HCT116 (cell line): ENCODE results near the gene SLC22A23. TPM values are rescaled to one million over a fixed set of nuclear protein-coding genes. Genes with fewer than 3 reads are reported as not detected.
A peak's percentile ranks its signal among the peaks of the same experiment; 100 is the strongest.

ENCODE experiments used
- ATAC-seq: fragments of 200-7000 bp; cut with Tn5 transposase; 2 replicates; pipeline ENCODE4 v1.9.1; 2020; ENCODE audit warnings: mild to moderate bottlenecking, moderate library complexity
- BruUV-seq: library from RNA; stranded (reverse); fragments of 400-500 nt; replicated peaks from 2 replicates; lab custom pipeline; 2021; lab: Mats Ljungman, UMichigan
- CTCF ChIA-PET: fragments of 300-600 bp; sonication (Branson Sonifier 250); formaldehyde crosslinking; loops from one replicate; lab custom pipeline; 2021; ENCODE audit warnings: antibody characterized with exemption; lab: Charles Lee
- POLR2A ChIA-PET: fragments of 300-600, 350-600 bp; sonication (Branson Sonifier 250); formaldehyde crosslinking; loops from one replicate; lab custom pipeline; 2021; ENCODE audit warnings: antibody characterized with exemption; lab: Charles Lee
- RAD21 ChIA-PET, 2 experiments: fragments of 300-600 bp; sonication (Branson Sonifier 250); formaldehyde crosslinking; loops; one replicate each; lab custom pipeline; 2023; ENCODE audit warnings: low total read pairs in 2 of 2; ENCODE audit not compliant: uncharacterized antibody in 2 of 2, unreplicated experiment in 2 of 2, low non-redundant PET in 1 of 2; lab: Charles Lee
- DNase-seq: peaks from one replicate; pipeline ENCODE4 v3.0.0-alpha.2; 2010; ENCODE audit warnings: low read depth, low spot score
- H2AFZ ChIP-seq: fragments of 200-600 bp; shearing (Covaris generic), sonication (generic); 2 replicates; pipeline ENCODE4 v1.6.1; 2017; ENCODE audit warnings: low read depth, mixed run types, mixed read lengths, antibody characterized with exemption, low read length; ENCODE audit not compliant: poor library complexity, severe bottlenecking
- H3K27ac ChIP-seq: 2 replicates; pipeline ENCODE4 v1.5.1; 2012; ENCODE audit warnings: low read depth, low read length
- H3K27me3 ChIP-seq: fragments of 200-600 bp; sonication (generic); 2 replicates; pipeline ENCODE4 v1.6.1; 2016; ENCODE audit warnings: mixed run types, low read length, mixed read lengths; ENCODE audit not compliant: insufficient read depth
- H3K36me3 ChIP-seq, 2 experiments: fragments of 200-500 bp in 1 of 2; fragments of 200-600 bp in 1 of 2; sonication (Bioruptor generic) in 1 of 2; sonication (generic) in 1 of 2; 2 replicates each; pipeline versions ENCODE4 v1.5.1 to v1.6.1; 2014 to 2016; ENCODE audit warnings: low read length in 2 of 2, inconsistent platforms in 1 of 2, mixed read lengths in 1 of 2, mixed run types in 1 of 2; ENCODE audit not compliant: insufficient read depth in 2 of 2, control insufficient read depth in 1 of 2
- H3K4me1 ChIP-seq, 2 experiments: fragments of 200-600 bp in 1 of 2; sonication (generic) in 1 of 2; 2 replicates each; pipeline versions ENCODE4 v1.5.1 to v1.6.1; 2012 to 2017; ENCODE audit warnings: low read length in 2 of 2, inconsistent platforms in 1 of 2, mild to moderate bottlenecking in 1 of 2, mixed read lengths in 1 of 2, mixed run types in 1 of 2, moderate library complexity in 1 of 2; ENCODE audit not compliant: insufficient read depth in 2 of 2, control insufficient read depth in 1 of 2
- H3K4me2 ChIP-seq: fragments of 200-600 bp; sonication (generic); 2 replicates; pipeline ENCODE4 v1.6.1; 2017; ENCODE audit warnings: mixed run types, low read length, mixed read lengths
- H3K4me3 ChIP-seq, 2 experiments: fragments of 200-600 bp in 1 of 2; sonication (generic) in 1 of 2; replicated peaks in 1 of 2; 2 replicates each; pipeline ENCODE4 v1.5.1; 2011 to 2016; ENCODE audit warnings: low read length in 2 of 2, control low read depth in 1 of 2, low read depth in 1 of 2, mild to moderate bottlenecking in 1 of 2, mixed read lengths in 1 of 2, mixed run types in 1 of 2
- H3K79me2 ChIP-seq: fragments of 200-600 bp; sonication (generic); 2 replicates; pipeline ENCODE4 v1.6.1; 2017; ENCODE audit warnings: mild to moderate bottlenecking, mixed run types, low read length, moderate library complexity, mixed read lengths; ENCODE audit not compliant: insufficient read depth
- H3K9ac ChIP-seq: fragments of 200-600 bp; sonication (generic); 2 replicates; pipeline ENCODE4 v1.6.1; 2016; ENCODE audit warnings: low read length, mixed read lengths
- H3K9me2 ChIP-seq: fragments of 200-600 bp; sonication (generic), shearing (Covaris generic); 2 replicates; pipeline ENCODE4 v1.6.1; 2017; ENCODE audit warnings: mixed run types, mild to moderate bottlenecking, moderate library complexity; ENCODE audit not compliant: insufficient read depth
- H3K9me3 ChIP-seq, 2 experiments: fragments of 200-500 bp in 1 of 2; fragments of 200-600 bp in 1 of 2; sonication (Bioruptor generic) in 1 of 2; sonication (generic) in 1 of 2; 2 replicates each; pipeline ENCODE4 v1.6.1; 2014 to 2017; ENCODE audit warnings: low read length in 2 of 2, mixed read lengths in 2 of 2, inconsistent platforms in 1 of 2, low read depth in 1 of 2, mild to moderate bottlenecking in 1 of 2, mixed run types in 1 of 2, moderate library complexity in 1 of 2; ENCODE audit not compliant: control insufficient read depth in 1 of 2, insufficient read depth in 1 of 2
- H4K20me1 ChIP-seq: fragments of 200-600 bp; sonication (generic), shearing (Covaris generic); 2 replicates; pipeline ENCODE4 v1.6.1; 2017; ENCODE audit warnings: mixed run types, mild to moderate bottlenecking, moderate library complexity; ENCODE audit not compliant: insufficient read depth
- CBX3 ChIP-seq: IDR thresholded peaks from 2 replicates; pipeline ENCODE4 v1.6.1; 2012; ENCODE audit warnings: low read depth
- CEBPB ChIP-seq: IDR thresholded peaks from 2 replicates; pipeline ENCODE4 v1.6.1; 2012; ENCODE audit warnings: low read depth
- EGR1 ChIP-seq: IDR thresholded peaks from 2 replicates; pipeline ENCODE4 v1.6.1; 2012; ENCODE audit warnings: low read depth
- ELF1 ChIP-seq: IDR thresholded peaks from 2 replicates; pipeline ENCODE4 v1.6.1; 2012; ENCODE audit warnings: low read depth, borderline replicate concordance
- EZH2 ChIP-seq: fragments of 200-600 bp; sonication (generic); IDR thresholded peaks from 2 replicates; pipeline ENCODE4 v1.6.1; 2017; ENCODE audit warnings: antibody characterized with exemption, mixed run types
- EZH2phosphoT487 ChIP-seq: fragments of 200-600 bp; IDR thresholded peaks from 2 replicates; pipeline ENCODE4 v1.6.1; 2018; ENCODE audit warnings: antibody characterized with exemption, borderline replicate concordance
- FOSL1 ChIP-seq: IDR thresholded peaks from 2 replicates; pipeline ENCODE4 v1.6.1; 2012; ENCODE audit warnings: low read depth
- JUND ChIP-seq: IDR thresholded peaks from 2 replicates; pipeline ENCODE4 v1.6.1; 2012
- POLR2A ChIP-seq: IDR thresholded peaks from 2 replicates; pipeline ENCODE4 v1.7.0; 2011; ENCODE audit warnings: borderline replicate concordance; ENCODE audit not compliant: insufficient read depth, insufficient read length; ENCODE audit errors: extremely low read depth
- POLR2AphosphoS5 ChIP-seq: IDR thresholded peaks from 2 replicates; pipeline ENCODE4 v1.6.1; 2011; ENCODE audit warnings: mild to moderate bottlenecking, low read depth, low read length, moderate library complexity
- RAD21 ChIP-seq: IDR thresholded peaks from 2 replicates; pipeline ENCODE4 v1.6.1; 2012; ENCODE audit warnings: low read depth, mild to moderate bottlenecking
- SIN3A ChIP-seq: IDR thresholded peaks from 2 replicates; pipeline ENCODE4 v1.6.1; 2012; ENCODE audit warnings: low read depth
- SP1 ChIP-seq: IDR thresholded peaks from 2 replicates; pipeline ENCODE4 v1.6.1; 2012; ENCODE audit warnings: low read depth
- SRF ChIP-seq: IDR thresholded peaks from 2 replicates; pipeline ENCODE4 v1.6.1; 2012; ENCODE audit warnings: low read depth
- TCF7L2 ChIP-seq: IDR thresholded peaks from 2 replicates; pipeline ENCODE4 v1.7.0; 2011; ENCODE audit warnings: borderline replicate concordance, inconsistent platforms; ENCODE audit not compliant: insufficient read depth, insufficient read length; ENCODE audit errors: extremely low read depth
- YY1 ChIP-seq: IDR thresholded peaks from 2 replicates; pipeline ENCODE4 v1.6.1; 2011; ENCODE audit warnings: low read length, low read depth, moderate library complexity, mild to moderate bottlenecking; ENCODE audit not compliant: insufficient replicate concordance; ENCODE audit errors: extremely low read depth
- ZFX ChIP-seq: fragments of 450-650 bp; IDR thresholded peaks from 2 replicates; pipeline ENCODE4 v1.6.1; 2017
- ZNF274 ChIP-seq: fragments of 200-500 bp; sonication (Bioruptor generic); IDR thresholded peaks from 2 replicates; pipeline ENCODE4 v1.6.1; 2014; ENCODE audit warnings: mild to moderate bottlenecking, low read depth, low read length, inconsistent platforms
- intact Hi-C: fragments of 100-400 bp; cut with micrococcal nuclease; formaldehyde crosslinking; loops from 2 replicates; pipeline ENCODE4 v1.10.0; 2022
- total RNA-seq: library from RNA; stranded (reverse); gene quantifications from one replicate; pipeline ENCODE4 v1.2.1, GENCODE V29; 2021; ENCODE audit not compliant: unreplicated experiment
- TF ChIP-seq, protein P1 (sequence below), 3 experiments: fragments of 200-600 bp in 1 of 3; sonication (generic) in 1 of 3; IDR thresholded peaks in 2 of 3; conservative IDR thresholded peaks in 1 of 3; 2 replicates each; pipeline ENCODE4 v1.5.1; 2012 to 2017; ENCODE audit warnings: low read depth in 2 of 3, low read length in 2 of 3, antibody characterized with exemption in 1 of 3, borderline replicate concordance in 1 of 3, control low read depth in 1 of 3, mild to moderate bottlenecking in 1 of 3, mixed read lengths in 1 of 3, mixed run types in 1 of 3, moderate library complexity in 1 of 3; ENCODE audit not compliant: insufficient read depth in 1 of 3
- TF ChIP-seq, protein P2 (sequence below): IDR thresholded peaks from 2 replicates; pipeline ENCODE4 v1.6.1; 2011; ENCODE audit warnings: mild to moderate bottlenecking, low read length, moderate library complexity; ENCODE audit not compliant: insufficient replicate concordance; ENCODE audit errors: extremely low read depth
- TF ChIP-seq, protein P3 (sequence below): IDR thresholded peaks from 2 replicates; pipeline ENCODE4 v1.6.1; 2012
- TF ChIP-seq, protein P4 (sequence below): IDR thresholded peaks from 2 replicates; pipeline ENCODE4 v1.6.1; 2012; ENCODE audit warnings: low read depth

SLC22A23 gene
- total RNA-seq, 1 experiment from 2014 or later = 11.5 TPM

DNA sequence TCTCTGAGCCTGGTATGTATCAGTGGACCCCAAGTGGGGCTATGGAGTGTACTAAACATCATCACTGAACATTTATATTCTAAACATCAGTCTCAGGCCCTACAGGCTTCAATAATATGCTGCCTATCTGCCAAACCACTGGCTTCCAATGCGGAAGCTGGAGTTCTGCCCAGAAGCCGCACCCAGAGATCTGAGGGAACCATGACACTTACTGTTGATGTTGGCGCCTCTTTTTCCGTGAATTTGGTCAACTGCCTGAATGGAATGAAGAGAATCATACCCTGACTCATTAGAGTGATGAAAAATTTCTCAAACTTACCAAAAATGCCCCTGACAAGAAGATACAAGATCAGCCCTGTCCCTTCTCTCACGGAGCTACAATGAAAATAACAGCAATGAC lies 66.2 kb downstream of the SLC22A23 start:
- Histone ChIP-seq H3K9me2 (no peaks in the 10 kb centered on the region), H3K4me1 (peaks cover 41 to 65% of the 10 kb centered on the region in 2 experiments), H3K4me2 (peak overlapping the region; percentile 66), H4K20me1 (no peaks in the 10 kb centered on the region; the same call in 1 of the 2 replicates), H3K4me3 (peak overlapping the region in 1 of 2 experiments; percentile 17; a peak in 1 of 4 replicates), H3K27me3 (no peaks in the 10 kb centered on the region), H3K79me2 (no peaks in the 10 kb centered on the region; the same call in 1 of the 2 replicates), H2AFZ (no peak overlapping the region), H3K27ac (peak overlapping the region; percentile 52), H3K9me3 (no peaks in the 10 kb centered on the region), H3K9ac (peak overlapping the region; percentile 25), H3K36me3 (no peaks in the 10 kb centered on the region)
- peak; percentile 80 for DNase-seq
- intact Hi-C loops = no loop called here
- no TSS peak for BruUV-seq
- ATAC-seq = peak; percentile 61
- POLR2A ChIA-PET = no interaction called here
- CTCF ChIA-PET = interaction anchor here (1.5 to 1.6 kb wide), 2 partner anchors 10 to 20 kb away, joined by 3 to 6 read pairs; no protein-coding TSS in a partner anchor
- RAD21 ChIA-PET = interaction anchor here in 1 of 2 experiments (0.6 kb wide), 1 partner anchor 47 kb away, joined by 4 read pairs; no protein-coding TSS in a partner anchor
- TF ChIP-seq SP1 (peak; percentile 94), ZFX (no peak), EGR1 (no peak), SIN3A (peak; percentile 74), ZNF274 (no peak), CBX3 (peak; percentile 80), POLR2A (no peak), TCF7L2 (no peak), FOSL1 (peak; percentile 85), EZH2 (no peak), EZH2phosphoT487 (no peak), SRF (no peak; the same call in 1 of the 2 replicates), POLR2AphosphoS5 (peak; percentile 75), YY1 (peak; percentile 66), ELF1 (no peak; the same call in 1 of the 2 replicates), JUND (peak; percentile 92), RAD21 (no peak), CEBPB (peak; percentile 79)
- TF ChIP-seq, protein P1, sequence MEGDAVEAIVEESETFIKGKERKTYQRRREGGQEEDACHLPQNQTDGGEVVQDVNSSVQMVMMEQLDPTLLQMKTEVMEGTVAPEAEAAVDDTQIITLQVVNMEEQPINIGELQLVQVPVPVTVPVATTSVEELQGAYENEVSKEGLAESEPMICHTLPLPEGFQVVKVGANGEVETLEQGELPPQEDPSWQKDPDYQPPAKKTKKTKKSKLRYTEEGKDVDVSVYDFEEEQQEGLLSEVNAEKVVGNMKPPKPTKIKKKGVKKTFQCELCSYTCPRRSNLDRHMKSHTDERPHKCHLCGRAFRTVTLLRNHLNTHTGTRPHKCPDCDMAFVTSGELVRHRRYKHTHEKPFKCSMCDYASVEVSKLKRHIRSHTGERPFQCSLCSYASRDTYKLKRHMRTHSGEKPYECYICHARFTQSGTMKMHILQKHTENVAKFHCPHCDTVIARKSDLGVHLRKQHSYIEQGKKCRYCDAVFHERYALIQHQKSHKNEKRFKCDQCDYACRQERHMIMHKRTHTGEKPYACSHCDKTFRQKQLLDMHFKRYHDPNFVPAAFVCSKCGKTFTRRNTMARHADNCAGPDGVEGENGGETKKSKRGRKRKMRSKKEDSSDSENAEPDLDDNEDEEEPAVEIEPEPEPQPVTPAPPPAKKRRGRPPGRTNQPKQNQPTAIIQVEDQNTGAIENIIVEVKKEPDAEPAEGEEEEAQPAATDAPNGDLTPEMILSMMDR (IDR thresholded peaks at IDR 0.05 in 2 of 3, conservative IDR thresholded peaks at IDR 0.05 in 1 of 3; ENCODE audit: borderline replicate concordance in 1 of 3, insufficient read depth in 1 of 3, low read depth in 2 of 3, low read length in 2 of 3) = no peak
- TF ChIP-seq, protein P2, sequence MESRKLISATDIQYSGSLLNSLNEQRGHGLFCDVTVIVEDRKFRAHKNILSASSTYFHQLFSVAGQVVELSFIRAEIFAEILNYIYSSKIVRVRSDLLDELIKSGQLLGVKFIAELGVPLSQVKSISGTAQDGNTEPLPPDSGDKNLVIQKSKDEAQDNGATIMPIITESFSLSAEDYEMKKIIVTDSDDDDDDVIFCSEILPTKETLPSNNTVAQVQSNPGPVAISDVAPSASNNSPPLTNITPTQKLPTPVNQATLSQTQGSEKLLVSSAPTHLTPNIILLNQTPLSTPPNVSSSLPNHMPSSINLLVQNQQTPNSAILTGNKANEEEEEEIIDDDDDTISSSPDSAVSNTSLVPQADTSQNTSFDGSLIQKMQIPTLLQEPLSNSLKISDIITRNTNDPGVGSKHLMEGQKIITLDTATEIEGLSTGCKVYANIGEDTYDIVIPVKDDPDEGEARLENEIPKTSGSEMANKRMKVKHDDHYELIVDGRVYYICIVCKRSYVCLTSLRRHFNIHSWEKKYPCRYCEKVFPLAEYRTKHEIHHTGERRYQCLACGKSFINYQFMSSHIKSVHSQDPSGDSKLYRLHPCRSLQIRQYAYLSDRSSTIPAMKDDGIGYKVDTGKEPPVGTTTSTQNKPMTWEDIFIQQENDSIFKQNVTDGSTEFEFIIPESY = no peak
- TF ChIP-seq, protein P3, sequence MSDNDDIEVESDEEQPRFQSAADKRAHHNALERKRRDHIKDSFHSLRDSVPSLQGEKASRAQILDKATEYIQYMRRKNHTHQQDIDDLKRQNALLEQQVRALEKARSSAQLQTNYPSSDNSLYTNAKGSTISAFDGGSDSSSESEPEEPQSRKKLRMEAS = no peak
- TF ChIP-seq, protein P4, sequence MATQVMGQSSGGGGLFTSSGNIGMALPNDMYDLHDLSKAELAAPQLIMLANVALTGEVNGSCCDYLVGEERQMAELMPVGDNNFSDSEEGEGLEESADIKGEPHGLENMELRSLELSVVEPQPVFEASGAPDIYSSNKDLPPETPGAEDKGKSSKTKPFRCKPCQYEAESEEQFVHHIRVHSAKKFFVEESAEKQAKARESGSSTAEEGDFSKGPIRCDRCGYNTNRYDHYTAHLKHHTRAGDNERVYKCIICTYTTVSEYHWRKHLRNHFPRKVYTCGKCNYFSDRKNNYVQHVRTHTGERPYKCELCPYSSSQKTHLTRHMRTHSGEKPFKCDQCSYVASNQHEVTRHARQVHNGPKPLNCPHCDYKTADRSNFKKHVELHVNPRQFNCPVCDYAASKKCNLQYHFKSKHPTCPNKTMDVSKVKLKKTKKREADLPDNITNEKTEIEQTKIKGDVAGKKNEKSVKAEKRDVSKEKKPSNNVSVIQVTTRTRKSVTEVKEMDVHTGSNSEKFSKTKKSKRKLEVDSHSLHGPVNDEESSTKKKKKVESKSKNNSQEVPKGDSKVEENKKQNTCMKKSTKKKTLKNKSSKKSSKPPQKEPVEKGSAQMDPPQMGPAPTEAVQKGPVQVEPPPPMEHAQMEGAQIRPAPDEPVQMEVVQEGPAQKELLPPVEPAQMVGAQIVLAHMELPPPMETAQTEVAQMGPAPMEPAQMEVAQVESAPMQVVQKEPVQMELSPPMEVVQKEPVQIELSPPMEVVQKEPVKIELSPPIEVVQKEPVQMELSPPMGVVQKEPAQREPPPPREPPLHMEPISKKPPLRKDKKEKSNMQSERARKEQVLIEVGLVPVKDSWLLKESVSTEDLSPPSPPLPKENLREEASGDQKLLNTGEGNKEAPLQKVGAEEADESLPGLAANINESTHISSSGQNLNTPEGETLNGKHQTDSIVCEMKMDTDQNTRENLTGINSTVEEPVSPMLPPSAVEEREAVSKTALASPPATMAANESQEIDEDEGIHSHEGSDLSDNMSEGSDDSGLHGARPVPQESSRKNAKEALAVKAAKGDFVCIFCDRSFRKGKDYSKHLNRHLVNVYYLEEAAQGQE = no peak
